MM.1S (cell line): ENCODE results near the gene SFXN5.

Experiments used
- CTCF ChIP-seq: fragments of 300-600 bp; sonication (generic); IDR thresholded peaks from 2 replicates; pipeline ENCODE4 v1.5.1; 2016; ENCODE audit warnings: antibody characterized with exemption, low read length, mixed read lengths
- EZH2 ChIP-seq: fragments of 300-600 bp; sonication (generic); optimal IDR thresholded peaks from 2 replicates; pipeline ENCODE3; 2017; ENCODE audit warnings: low read depth, mild to moderate bottlenecking, antibody characterized with exemption, low read length, mixed read lengths

GRCh38 chr2:72927619-72928550, 143.6 kb downstream of the SFXN5 start:
- TF ChIP-seq CTCF (no peak), EZH2 (no peak)
